Left ventricle myocardium inferior (tissue), 1 donor: ENCODE data around the gene MACROD1. TPM values are rescaled to one million over a fixed set of nuclear protein-coding genes. Genes with fewer than 3 reads are reported as not detected.

Source experiments
- DNase-seq: peaks from one replicate; pipeline ENCODE4 v3.0.0-alpha.2; 2020
- H3K27ac ChIP-seq: fragments of 200-600 bp; replicated peaks from 2 replicates; pipeline ENCODE4 v1.8.0; 2021
- H3K27me3 ChIP-seq: fragments of 200-600 bp; 2 replicates; pipeline ENCODE4 v1.8.0; 2021; ENCODE audit warnings: low read depth
- H3K36me3 ChIP-seq: fragments of 200-600 bp; 2 replicates; pipeline ENCODE4 v1.8.0; 2021
- H3K4me1 ChIP-seq: fragments of 200-600 bp; 2 replicates; pipeline ENCODE4 v1.8.0; 2021
- H3K4me3 ChIP-seq: fragments of 200-600 bp; 2 replicates; pipeline ENCODE4 v1.8.0; 2021; ENCODE audit warnings: mild to moderate bottlenecking, moderate library complexity
- H3K9me3 ChIP-seq: fragments of 200-600 bp; replicated peaks from 2 replicates; pipeline ENCODE4 v1.8.0; 2021
- intact Hi-C: fragments of 100-400 bp; cut with micrococcal nuclease; formaldehyde crosslinking; loops from one replicate; pipeline ENCODE4 v1.11.0; 2022
- total RNA-seq: library from RNA; stranded (reverse); fragmentation: NEBNext Ultra II Directional; extraction: Animal tissue kit (Norgen Biotek cat#: 25700); gene quantifications from one replicate; pipeline ENCODE4 v1.2.1, GENCODE V29; 2021
- TF ChIP-seq, protein P1 (sequence below): fragments of 200-600 bp; IDR thresholded peaks from 2 replicates; pipeline ENCODE4 v1.8.0; 2021; ENCODE audit warnings: antibody characterized with exemption, mild to moderate bottlenecking, borderline replicate concordance
- donor health status: DM: no; HTN: yes; CAD: no; lungs with severe emphysema.

Gene MACROD1
- total RNA-seq, 1 donor from 2014 or later: 127 TPM

DNA sequence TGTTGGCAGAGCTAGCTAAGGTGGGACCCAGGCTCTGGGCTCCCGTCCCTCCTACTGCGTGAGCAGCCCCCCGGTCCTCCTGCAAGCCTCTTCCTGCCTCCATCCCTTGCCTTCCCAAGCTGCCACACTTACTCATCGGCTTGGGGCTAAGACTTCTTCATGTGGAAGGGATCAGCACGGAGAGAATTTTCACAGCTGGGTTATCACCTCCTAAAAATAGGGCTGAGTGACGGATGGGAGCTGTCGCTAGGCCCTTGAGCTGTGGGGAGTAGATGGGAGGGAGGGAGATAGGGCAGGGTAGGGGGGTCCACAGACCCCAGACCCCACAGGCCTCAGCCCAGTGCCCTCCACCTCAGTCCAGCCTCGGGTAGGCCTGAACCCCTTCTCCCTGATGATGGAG, 89.2 kb downstream of the MACROD1 start:
- intact Hi-C loops: no loop called here
- Histone ChIP-seq H3K27ac (no peak overlapping the region), H3K27me3 (no peaks in the 10 kb centered on the region), H3K4me1 (peaks cover 71% of the 10 kb centered on the region), H3K4me3 (no peak overlapping the region), H3K9me3 (no peaks in the 10 kb centered on the region), H3K36me3 (no peaks in the 10 kb centered on the region)
- no peak for DNase-seq
- TF ChIP-seq, protein P1, sequence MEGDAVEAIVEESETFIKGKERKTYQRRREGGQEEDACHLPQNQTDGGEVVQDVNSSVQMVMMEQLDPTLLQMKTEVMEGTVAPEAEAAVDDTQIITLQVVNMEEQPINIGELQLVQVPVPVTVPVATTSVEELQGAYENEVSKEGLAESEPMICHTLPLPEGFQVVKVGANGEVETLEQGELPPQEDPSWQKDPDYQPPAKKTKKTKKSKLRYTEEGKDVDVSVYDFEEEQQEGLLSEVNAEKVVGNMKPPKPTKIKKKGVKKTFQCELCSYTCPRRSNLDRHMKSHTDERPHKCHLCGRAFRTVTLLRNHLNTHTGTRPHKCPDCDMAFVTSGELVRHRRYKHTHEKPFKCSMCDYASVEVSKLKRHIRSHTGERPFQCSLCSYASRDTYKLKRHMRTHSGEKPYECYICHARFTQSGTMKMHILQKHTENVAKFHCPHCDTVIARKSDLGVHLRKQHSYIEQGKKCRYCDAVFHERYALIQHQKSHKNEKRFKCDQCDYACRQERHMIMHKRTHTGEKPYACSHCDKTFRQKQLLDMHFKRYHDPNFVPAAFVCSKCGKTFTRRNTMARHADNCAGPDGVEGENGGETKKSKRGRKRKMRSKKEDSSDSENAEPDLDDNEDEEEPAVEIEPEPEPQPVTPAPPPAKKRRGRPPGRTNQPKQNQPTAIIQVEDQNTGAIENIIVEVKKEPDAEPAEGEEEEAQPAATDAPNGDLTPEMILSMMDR: no peak

DNA sequence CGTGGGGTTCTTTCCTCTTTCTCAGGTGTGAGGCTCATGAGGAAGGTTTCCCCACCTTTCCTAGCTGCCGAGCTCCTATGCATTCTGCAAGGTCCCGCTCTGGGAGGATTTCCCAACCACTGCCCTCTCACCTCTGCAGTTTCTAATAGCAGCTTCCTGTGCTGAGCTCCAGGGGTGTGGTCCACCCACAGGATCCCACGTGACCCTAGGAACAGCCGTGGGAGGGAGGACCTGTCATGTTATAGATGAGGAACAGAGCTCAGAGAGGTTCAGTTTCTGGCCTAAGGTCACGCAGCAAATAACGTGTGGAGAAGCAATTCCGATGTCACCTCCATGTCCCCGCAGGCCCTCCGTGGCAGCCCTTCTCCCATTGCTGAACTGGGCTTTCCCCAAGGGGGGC, 91.7 kb downstream of the MACROD1 start:
- intact Hi-C loops: no loop called here
- no peak for DNase-seq
- no peak overlapping the region for H3K4me3 ChIP-seq
- TF ChIP-seq, protein P1: no peak
- H3K36me3 ChIP-seq: no peaks in the 10 kb centered on the region
- H3K27me3 ChIP-seq: no peaks in the 10 kb centered on the region
- peaks cover 80% of the 10 kb centered on the region for H3K4me1 ChIP-seq
- H3K9me3 ChIP-seq: no peaks in the 10 kb centered on the region
- H3K27ac ChIP-seq: no peak overlapping the region

DNA sequence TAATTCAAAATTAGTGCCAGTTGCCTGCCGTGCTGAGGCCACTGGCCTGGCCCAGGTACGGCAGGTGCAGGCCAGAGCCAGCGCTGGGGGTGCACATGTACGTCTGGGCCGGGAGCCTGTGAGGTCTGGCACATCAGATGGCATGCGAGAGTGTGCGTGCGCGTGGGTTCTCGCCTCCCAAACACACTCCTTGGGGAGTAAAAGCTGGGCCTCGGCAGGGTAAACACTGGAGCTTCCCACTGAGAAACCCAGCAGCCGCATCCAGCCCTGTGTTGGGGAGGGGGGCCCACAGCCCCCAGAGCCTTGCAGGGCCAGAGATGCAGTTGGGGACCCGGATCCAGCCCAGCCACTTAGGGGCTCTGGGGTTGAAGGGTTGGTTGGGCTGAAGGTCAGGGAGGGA, 92.4 kb downstream of the MACROD1 start:
- Histone ChIP-seq H3K9me3 (no peaks in the 10 kb centered on the region), H3K36me3 (no peaks in the 10 kb centered on the region), H3K27ac (no peak overlapping the region), H3K27me3 (no peaks in the 10 kb centered on the region), H3K4me3 (no peak overlapping the region), H3K4me1 (peaks cover 76% of the 10 kb centered on the region)
- intact Hi-C loops: no loop called here
- no peak for DNase-seq
- TF ChIP-seq, protein P1: no peak

DNA sequence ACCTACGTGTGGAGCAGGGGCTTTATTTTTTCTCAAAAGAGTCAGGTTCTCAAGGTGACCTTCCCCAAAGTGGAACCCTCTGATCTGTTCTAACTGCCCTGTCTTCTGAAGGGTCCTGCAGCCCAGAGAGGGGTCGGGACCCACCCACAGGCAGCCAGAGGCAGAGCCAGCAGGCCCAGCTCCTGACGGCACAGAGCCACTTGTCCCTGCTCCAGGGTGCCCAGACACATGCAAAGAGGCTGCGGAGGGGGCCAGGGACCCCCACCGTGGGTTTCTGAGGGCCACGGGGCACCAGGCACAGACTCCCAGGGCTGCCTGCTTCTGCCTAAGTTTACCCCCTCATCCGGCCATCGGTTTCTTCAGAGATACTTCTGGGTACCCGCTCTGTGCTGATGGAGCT, 93.0 kb downstream of the MACROD1 start:
- H3K27ac ChIP-seq: no peak overlapping the region
- no peak for DNase-seq
- intact Hi-C loops: no loop called here
- no peaks in the 10 kb centered on the region for H3K9me3 ChIP-seq
- no peaks in the 10 kb centered on the region for H3K27me3 ChIP-seq
- H3K36me3 ChIP-seq: no peaks in the 10 kb centered on the region
- TF ChIP-seq, protein P1: no peak
- peaks cover 70% of the 10 kb centered on the region for H3K4me1 ChIP-seq
- no peak overlapping the region for H3K4me3 ChIP-seq

DNA sequence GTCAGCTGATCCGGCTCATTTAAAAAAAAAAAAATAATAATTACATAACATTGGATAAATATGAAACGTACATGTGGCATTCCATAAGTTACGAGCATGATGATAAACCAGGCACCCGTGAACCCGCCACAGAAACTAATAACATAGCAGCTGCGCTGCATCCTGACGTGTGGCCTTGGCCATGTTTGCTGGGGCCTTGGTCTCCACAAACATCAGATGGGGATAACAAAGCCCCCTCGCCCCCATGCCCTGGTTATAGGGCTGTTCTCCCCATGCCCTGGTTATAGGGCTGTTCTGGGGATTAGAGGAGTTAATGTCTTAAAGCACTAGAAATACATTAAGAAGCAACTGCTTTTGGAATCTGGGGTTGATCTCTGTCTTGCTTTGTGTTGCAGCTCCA, 93.5 kb downstream of the MACROD1 start:
- Histone ChIP-seq H3K9me3 (no peaks in the 10 kb centered on the region), H3K36me3 (no peaks in the 10 kb centered on the region), H3K27ac (no peak overlapping the region), H3K27me3 (no peaks in the 10 kb centered on the region), H3K4me1 (peaks cover 65% of the 10 kb centered on the region), H3K4me3 (no peak overlapping the region)
- TF ChIP-seq, protein P1: no peak
- intact Hi-C loops: no loop called here
- no peak for DNase-seq

DNA sequence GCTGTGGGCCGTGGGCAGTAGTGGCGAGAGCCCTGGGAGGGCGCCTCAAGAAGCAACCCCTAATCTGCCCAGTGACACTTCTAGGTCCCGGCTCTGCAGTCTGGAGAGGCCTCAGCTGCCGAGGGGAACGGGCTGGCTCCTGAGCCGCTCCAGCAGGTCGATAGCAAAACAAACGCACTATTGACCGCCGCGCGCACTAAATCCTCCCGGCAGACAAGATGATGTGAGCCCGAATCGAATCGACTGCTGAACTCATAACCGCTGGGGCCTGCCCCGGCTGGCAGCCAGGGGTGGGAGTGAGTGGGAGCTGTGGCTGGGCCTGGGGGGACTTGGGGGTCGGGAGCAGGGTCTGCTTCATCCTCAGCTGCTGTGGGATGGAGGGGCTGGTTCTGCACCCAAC, 94.1 kb downstream of the MACROD1 start:
- Histone ChIP-seq H3K36me3 (no peaks in the 10 kb centered on the region), H3K9me3 (no peaks in the 10 kb centered on the region), H3K4me1 (peaks cover 60% of the 10 kb centered on the region), H3K27ac (no peak overlapping the region), H3K27me3 (no peaks in the 10 kb centered on the region), H3K4me3 (no peak overlapping the region)
- no peak for DNase-seq
- TF ChIP-seq, protein P1: no peak
- intact Hi-C loops: no loop called here
